Breast epithelium (tissue), 4 donors: Measurements from ENCODE around the gene SLF2. TPM values are rescaled to one million over a fixed set of nuclear protein-coding genes. Genes with fewer than 3 reads are reported as not detected.

Experiments
- DNase-seq, 2 donors: peaks; one replicate each; pipeline ENCODE4 v3.0.0-alpha.2; 2019; ENCODE audit warnings: low spot score in 2 of 2
- H3K27ac ChIP-seq, 2 donors: fragments of 200-600 bp; sonication (generic) in 1 of 2; one replicate each; pipeline ENCODE4 v1.5.1; 2016 to 2019; ENCODE audit warnings: mild to moderate bottlenecking in 1 of 2
- H3K27me3 ChIP-seq, 2 donors: fragments of 200-600 bp; sonication (generic) in 1 of 2; one replicate each; pipeline versions ENCODE4 v1.5.1 to v1.6.0; 2017 to 2019; ENCODE audit warnings: control low read depth in 1 of 2, mild to moderate bottlenecking in 1 of 2
- H3K36me3 ChIP-seq: fragments of 200-600 bp; one replicate; pipeline ENCODE4 v1.5.1; 2019
- H3K4me1 ChIP-seq, 2 donors: fragments of 200-600 bp; sonication (generic); one replicate each; pipeline ENCODE4 v1.5.1; 2016 to 2019; ENCODE audit warnings: control low read depth in 1 of 2
- H3K4me3 ChIP-seq, 3 donors: fragments of 200-600 bp; sonication (generic); 1 replicate in 2 of 3; 2 replicates in 1 of 3; pipeline ENCODE4 v1.5.1; 2016 to 2019; ENCODE audit warnings: mild to moderate bottlenecking in 3 of 3, moderate library complexity in 2 of 3
- H3K9me3 ChIP-seq, 2 donors: fragments of 200-600 bp; sonication (generic) in 1 of 2; one replicate each; pipeline ENCODE4 v1.5.1; 2016 to 2019; ENCODE audit warnings: control low read depth in 1 of 2
- POLR2A ChIP-seq: fragments of 450-650 bp; IDR thresholded peaks from one replicate; pipeline ENCODE4 v1.6.1; 2016; ENCODE audit warnings: antibody characterized with exemption, mild to moderate bottlenecking, moderate library complexity
- POLR2AphosphoS5 ChIP-seq, 3 donors: sonication (generic); formaldehyde crosslinking; IDR thresholded peaks; one replicate each; pipeline ENCODE4 v1.6.1; 2017; ENCODE audit warnings: antibody characterized with exemption in 3 of 3
- intact Hi-C: fragments of 100-400 bp; cut with DNase I; formaldehyde crosslinking; loops from one replicate; pipeline ENCODE4 v1.15.1; 2023; ENCODE audit warnings: low total_unique reads
- total RNA-seq, 3 donors: library from RNA; depleted of rRNA; stranded (reverse); fragments of >200 nt; gene quantifications; one replicate each; pipeline ENCODE4 v1.1.0, GENCODE V29; 2016
- TF ChIP-seq, protein P1 (sequence below), 3 donors: fragments of 450-650 bp; IDR thresholded peaks; one replicate each; pipeline ENCODE4 v1.5.1; 2016 to 2017; ENCODE audit warnings: antibody characterized with exemption in 3 of 3, mild to moderate bottlenecking in 3 of 3, moderate library complexity in 3 of 3

Gene SLF2
- total RNA-seq, 3 donors from 2014 or later = 24.8 to 34.2 (median 31.8) TPM

DNA sequence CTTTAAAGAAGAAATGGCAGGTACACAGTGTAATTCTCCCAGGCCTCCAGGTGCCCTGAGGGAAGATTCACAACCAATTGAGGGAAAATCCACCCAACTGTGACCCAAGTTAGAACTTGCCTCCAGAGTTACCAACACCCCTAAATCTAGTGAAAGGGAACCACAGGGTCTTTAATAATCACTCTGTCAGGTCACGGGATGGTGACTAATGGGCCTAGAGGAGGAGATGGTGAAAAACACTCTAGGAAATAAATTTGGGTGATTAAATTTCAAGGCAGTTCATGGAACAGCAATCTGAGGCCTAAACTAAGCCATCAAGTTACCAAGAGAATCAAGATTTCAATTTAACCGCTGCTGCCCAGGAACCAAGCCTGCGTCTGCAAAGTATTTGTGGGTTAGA lies 26.7 kb upstream of the SLF2 start:
- H3K4me3 ChIP-seq = no peak overlapping the region
- no peak overlapping the region for H3K27ac ChIP-seq
- H3K36me3 ChIP-seq = no peaks in the 10 kb centered on the region
- H3K27me3 ChIP-seq = peaks cover 0 to 11% of the 10 kb centered on the region in 2 donors
- H3K4me1 ChIP-seq = no peaks in the 10 kb centered on the region
- no peaks in the 10 kb centered on the region for H3K9me3 ChIP-seq
- no peak for TF ChIP-seq POLR2A
- TF ChIP-seq POLR2AphosphoS5 (IDR thresholded peaks at IDR 0.05) = no peak
- TF ChIP-seq, protein P1, sequence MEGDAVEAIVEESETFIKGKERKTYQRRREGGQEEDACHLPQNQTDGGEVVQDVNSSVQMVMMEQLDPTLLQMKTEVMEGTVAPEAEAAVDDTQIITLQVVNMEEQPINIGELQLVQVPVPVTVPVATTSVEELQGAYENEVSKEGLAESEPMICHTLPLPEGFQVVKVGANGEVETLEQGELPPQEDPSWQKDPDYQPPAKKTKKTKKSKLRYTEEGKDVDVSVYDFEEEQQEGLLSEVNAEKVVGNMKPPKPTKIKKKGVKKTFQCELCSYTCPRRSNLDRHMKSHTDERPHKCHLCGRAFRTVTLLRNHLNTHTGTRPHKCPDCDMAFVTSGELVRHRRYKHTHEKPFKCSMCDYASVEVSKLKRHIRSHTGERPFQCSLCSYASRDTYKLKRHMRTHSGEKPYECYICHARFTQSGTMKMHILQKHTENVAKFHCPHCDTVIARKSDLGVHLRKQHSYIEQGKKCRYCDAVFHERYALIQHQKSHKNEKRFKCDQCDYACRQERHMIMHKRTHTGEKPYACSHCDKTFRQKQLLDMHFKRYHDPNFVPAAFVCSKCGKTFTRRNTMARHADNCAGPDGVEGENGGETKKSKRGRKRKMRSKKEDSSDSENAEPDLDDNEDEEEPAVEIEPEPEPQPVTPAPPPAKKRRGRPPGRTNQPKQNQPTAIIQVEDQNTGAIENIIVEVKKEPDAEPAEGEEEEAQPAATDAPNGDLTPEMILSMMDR (IDR thresholded peaks at IDR 0.05) = no peak
- intact Hi-C loops = no loop called here
- no peak for DNase-seq

DNA sequence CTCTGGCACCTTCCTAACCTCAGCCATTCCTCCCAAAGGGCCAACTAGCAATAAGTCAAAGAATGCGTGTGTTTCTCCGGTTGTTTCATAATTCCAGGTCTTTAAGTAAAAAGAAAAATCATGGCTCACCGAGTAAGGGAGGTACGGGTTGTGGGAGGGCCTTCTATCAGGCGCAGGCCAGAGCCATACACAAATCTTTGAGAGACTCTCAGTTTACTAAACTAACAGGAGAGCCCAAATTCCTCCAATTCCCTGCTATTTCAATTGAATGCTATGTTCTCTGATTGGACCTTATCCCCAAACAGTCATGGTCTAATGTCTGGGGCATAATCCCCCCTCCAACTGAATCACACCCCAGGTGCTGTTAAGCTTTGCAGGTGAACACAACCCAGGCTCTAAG lies 26.2 kb upstream of the SLF2 start:
- intact Hi-C loops = no loop called here
- peaks cover 0 to 11% of the 10 kb centered on the region in 2 donors for H3K27me3 ChIP-seq
- no peak overlapping the region for H3K27ac ChIP-seq
- H3K4me1 ChIP-seq = no peaks in the 10 kb centered on the region
- no peak for TF ChIP-seq POLR2AphosphoS5 (IDR thresholded peaks at IDR 0.05)
- TF ChIP-seq, protein P1 (IDR thresholded peaks at IDR 0.05) = no peak
- no peak for TF ChIP-seq POLR2A
- H3K4me3 ChIP-seq = no peak overlapping the region
- no peaks in the 10 kb centered on the region for H3K9me3 ChIP-seq
- DNase-seq = no peak
- no peaks in the 10 kb centered on the region for H3K36me3 ChIP-seq

DNA sequence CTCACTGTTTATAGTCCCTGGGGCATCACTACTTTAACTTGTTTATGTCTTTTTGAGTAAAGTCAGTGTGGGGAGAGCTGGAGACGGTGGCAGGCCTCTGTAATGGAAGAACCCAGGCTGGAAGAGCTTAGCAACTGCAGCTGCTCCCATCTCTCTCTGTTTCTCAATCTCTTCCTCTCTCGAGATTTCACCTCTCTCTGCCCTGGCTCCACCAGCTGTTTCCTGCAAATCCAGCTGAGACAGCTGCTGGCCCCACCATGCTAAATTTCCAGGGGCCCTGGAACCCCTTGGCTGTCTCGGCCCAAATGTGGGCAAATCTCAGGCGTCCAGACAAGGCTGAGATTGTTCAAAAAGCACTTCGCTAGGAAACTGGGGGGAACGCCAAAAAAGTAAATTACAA lies 25.8 kb upstream of the SLF2 start:
- Histone ChIP-seq H3K36me3 (no peaks in the 10 kb centered on the region), H3K27me3 (peaks cover 0 to 11% of the 10 kb centered on the region in 2 donors), H3K9me3 (no peaks in the 10 kb centered on the region), H3K4me3 (no peak overlapping the region), H3K4me1 (no peaks in the 10 kb centered on the region), H3K27ac (no peak overlapping the region)
- intact Hi-C loops = no loop called here
- TF ChIP-seq POLR2A (no peak), POLR2AphosphoS5 (IDR thresholded peaks at IDR 0.05) (no peak)
- TF ChIP-seq, protein P1 (IDR thresholded peaks at IDR 0.05) = no peak
- no peak for DNase-seq

DNA sequence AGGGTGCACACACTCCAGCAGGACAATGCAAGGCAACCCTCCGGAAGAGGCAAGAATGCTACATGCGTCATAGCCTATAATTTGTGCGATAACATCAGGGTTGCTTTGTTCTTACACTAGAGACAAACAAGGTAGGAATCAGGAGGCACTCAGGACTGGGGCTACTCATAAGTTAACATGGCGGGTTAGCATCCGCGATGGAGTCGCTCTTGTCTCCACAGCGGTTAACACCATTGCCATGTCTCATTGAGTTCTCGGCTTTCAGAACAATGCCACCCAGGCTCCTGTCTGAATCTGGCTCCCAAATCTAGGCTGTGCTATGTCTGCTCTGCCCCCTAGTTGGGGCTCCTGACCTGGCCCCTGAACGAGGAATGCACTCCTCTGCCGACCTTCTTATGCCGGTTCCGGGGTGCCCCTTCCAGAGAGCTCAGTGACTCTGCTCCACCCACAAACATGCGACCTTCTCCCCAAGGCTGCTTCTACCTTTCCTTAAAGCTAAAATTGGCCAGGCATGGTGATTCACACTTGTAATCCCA lies 24.9 kb upstream of the SLF2 start:
- Histone ChIP-seq H3K4me3 (no peak overlapping the region), H3K27ac (no peak overlapping the region), H3K9me3 (no peaks in the 10 kb centered on the region), H3K36me3 (no peaks in the 10 kb centered on the region), H3K27me3 (peaks cover 0 to 11% of the 10 kb centered on the region in 2 donors), H3K4me1 (no peaks in the 10 kb centered on the region)
- no peak for TF ChIP-seq POLR2AphosphoS5 (IDR thresholded peaks at IDR 0.05)
- TF ChIP-seq, protein P1 (IDR thresholded peaks at IDR 0.05) = no peak
- no peak for TF ChIP-seq POLR2A
- no peak for DNase-seq
- intact Hi-C loops = no loop called here

DNA sequence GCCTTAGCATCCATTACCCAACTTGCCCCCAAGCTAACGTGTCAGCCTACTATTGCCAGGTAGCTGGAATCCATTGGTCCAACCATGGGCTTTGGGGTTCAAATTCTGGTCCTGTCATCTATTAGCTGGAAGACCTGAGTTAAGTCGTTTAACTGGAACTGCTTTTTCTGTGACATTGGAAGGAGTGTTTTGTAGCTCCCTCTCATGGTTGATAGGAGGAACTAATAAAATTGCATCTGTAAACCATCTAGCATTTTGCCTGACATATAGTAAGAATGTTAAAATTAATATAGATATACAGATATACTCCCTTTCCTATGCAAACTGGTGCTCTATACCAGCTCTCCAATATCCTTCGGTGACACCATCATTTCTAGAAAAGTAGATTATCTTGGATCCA lies 23.8 kb upstream of the SLF2 start:
- no peaks in the 10 kb centered on the region for H3K9me3 ChIP-seq
- H3K4me1 ChIP-seq = no peaks in the 10 kb centered on the region
- intact Hi-C loops = no loop called here
- H3K36me3 ChIP-seq = no peaks in the 10 kb centered on the region
- no peak overlapping the region for H3K27ac ChIP-seq
- no peak for DNase-seq
- TF ChIP-seq, protein P1 (IDR thresholded peaks at IDR 0.05) = no peak
- TF ChIP-seq POLR2AphosphoS5 (IDR thresholded peaks at IDR 0.05) = no peak
- TF ChIP-seq POLR2A = no peak
- H3K27me3 ChIP-seq = peaks cover 0 to 11% of the 10 kb centered on the region in 2 donors
- no peak overlapping the region for H3K4me3 ChIP-seq
